ENCODE data around the gene COL4A4. TPM values are rescaled to one million over a fixed set of nuclear protein-coding genes. Genes with fewer than 3 reads are reported as not detected.

The COL4A4 gene
- total and polyA plus RNA-seq, 2 donors (not counting 1 experiment from before 2014, with no cell fraction given): 6.2 to 30.2 TPM

- Histone ChIP-seq H3K27me3 (replicated peaks in 1 of 4; ENCODE audit: control extremely low read depth in 1 of 4, control insufficient read depth in 3 of 4, insufficient read depth in 4 of 4, low read length in 3 of 4) (peaks cover 0 to 5% (median 0%) of the 10 kb centered on the region in 4 experiments), H3K4me2 (replicated peaks; ENCODE audit: low read depth, low read length, poor library complexity, severe bottlenecking) (no peak overlapping the region), H3K79me2 (ENCODE audit: control insufficient read depth, insufficient read depth, low read length) (no peaks in the 10 kb centered on the region), H3K36me3 (replicated peaks in 1 of 2; ENCODE audit: control extremely low read depth in 1 of 2, control insufficient read depth in 1 of 2, extremely low read depth in 1 of 2, insufficient read depth in 2 of 2, low read length in 1 of 2) (no peaks in the 10 kb centered on the region), H3K4me1 (ENCODE audit: control insufficient read depth in 2 of 2, insufficient read depth in 2 of 2, low read length in 2 of 2) (peaks cover 8 to 22% of the 10 kb centered on the region in 2 donors), H3K4me3 (ENCODE audit: control extremely low read depth in 1 of 5, extremely low read depth in 1 of 5, insufficient read depth in 1 of 5, low read depth in 2 of 5, low read length in 4 of 5) (no peak overlapping the region), H3K9me3 (ENCODE audit: control extremely low read depth in 1 of 3, control insufficient read depth in 2 of 3, insufficient read depth in 1 of 3, low read length in 2 of 3) (peaks cover 0 to 2% (median 0%) of the 10 kb centered on the region in 3 donors), H3K27ac (ENCODE audit: low read length in 2 of 2) (no peak overlapping the region), H3K9ac (ENCODE audit: low read length) (no peak overlapping the region), H4K20me1 (ENCODE audit: control insufficient read depth, insufficient read depth, low read length, poor library complexity, severe bottlenecking) (no peaks in the 10 kb centered on the region), H2AFZ (ENCODE audit: insufficient read depth, low read depth, low read length, poor library complexity, severe bottlenecking) (no peak overlapping the region)
- Mint-ChIP-seq H3K27ac (no peak overlapping the region), H3K4me3 (peak overlapping the region; percentile 16), H3K4me1 (peaks cover 36% of the 10 kb centered on the region), H3K9me3 (ENCODE audit: insufficient read depth) (no peaks in the 10 kb centered on the region), H3K27me3 (peaks cover 3% of the 10 kb centered on the region)
- no peak for DNase-seq
- TF ChIP-seq EZH2 (IDR thresholded peaks at IDR 0.05; ENCODE audit: borderline replicate concordance, insufficient read depth, low read depth, low read length, poor library complexity, severe bottlenecking): no peak
- no peak for TF ChIP-seq CTCF (IDR thresholded peaks at IDR 0.05)
- POLR2A ChIA-PET: no interaction called here
- intact Hi-C loops (cut with micrococcal nuclease): loop anchor here (5.0 kb wide), 1 partner anchor 160 kb away; no protein-coding TSS in a partner anchor
- CTCF ChIA-PET: no interaction called here
- no peak for ATAC-seq (ENCODE audit: low read depth)
These were observed 2.1 kb downstream of the COL4A4 start for GRCh38 chr2:227161947-227162346.

- Histone ChIP-seq H3K4me1 (ENCODE audit: control insufficient read depth in 2 of 2, insufficient read depth in 2 of 2, low read length in 2 of 2) (peaks cover 7 to 19% of the 10 kb centered on the region in 2 donors), H3K9ac (ENCODE audit: low read length) (no peak overlapping the region), H2AFZ (ENCODE audit: insufficient read depth, low read depth, low read length, poor library complexity, severe bottlenecking) (no peak overlapping the region), H3K9me3 (ENCODE audit: control extremely low read depth in 1 of 3, control insufficient read depth in 2 of 3, insufficient read depth in 1 of 3, low read length in 2 of 3) (peaks cover 0 to 2% (median 0%) of the 10 kb centered on the region in 3 donors), H3K27ac (ENCODE audit: low read length in 2 of 2) (no peak overlapping the region), H3K4me2 (replicated peaks; ENCODE audit: low read depth, low read length, poor library complexity, severe bottlenecking) (no peak overlapping the region), H3K79me2 (ENCODE audit: control insufficient read depth, insufficient read depth, low read length) (peaks cover 2% of the 10 kb centered on the region), H3K27me3 (replicated peaks in 1 of 4; ENCODE audit: control extremely low read depth in 1 of 4, control insufficient read depth in 3 of 4, insufficient read depth in 4 of 4, low read length in 3 of 4) (peaks cover 0 to 5% (median 0%) of the 10 kb centered on the region in 4 experiments), H3K4me3 (ENCODE audit: control extremely low read depth in 1 of 5, extremely low read depth in 1 of 5, insufficient read depth in 1 of 5, low read depth in 2 of 5, low read length in 4 of 5) (no peak overlapping the region), H3K36me3 (replicated peaks in 1 of 2; ENCODE audit: control extremely low read depth in 1 of 2, control insufficient read depth in 1 of 2, extremely low read depth in 1 of 2, insufficient read depth in 2 of 2, low read length in 1 of 2) (no peaks in the 10 kb centered on the region), H4K20me1 (ENCODE audit: control insufficient read depth, insufficient read depth, low read length, poor library complexity, severe bottlenecking) (no peaks in the 10 kb centered on the region)
- Mint-ChIP-seq H3K9me3 (ENCODE audit: insufficient read depth) (no peaks in the 10 kb centered on the region), H3K27me3 (no peaks in the 10 kb centered on the region), H3K4me3 (no peak overlapping the region), H3K27ac (no peak overlapping the region), H3K4me1 (peaks cover 30% of the 10 kb centered on the region)
- DNase-seq (no peak), ATAC-seq (ENCODE audit: low read depth) (no peak)
- intact Hi-C loops (cut with micrococcal nuclease): loop anchor here (5.0 kb wide), 1 partner anchor 162 kb away; no protein-coding TSS in a partner anchor
- ChIA-PET CTCF (no interaction called here), POLR2A (interaction anchor here (0.6 kb wide), 1 partner anchor 12 kb away, joined by 5 read pairs; no protein-coding TSS in a partner anchor)
- no CpG with 5 or more reads among the region's 2 CpGs for WGBS (ENCODE audit: insufficient coverage)
- TF ChIP-seq EZH2 (IDR thresholded peaks at IDR 0.05; ENCODE audit: borderline replicate concordance, insufficient read depth, low read depth, low read length, poor library complexity, severe bottlenecking): no peak
- TF ChIP-seq CTCF (IDR thresholded peaks at IDR 0.05): no peak
These were observed 3.8 kb downstream of the COL4A4 start for GRCh38 chr2:227160164-227160563.

Measured in B cell (primary cell).